Skeletal muscle satellite cell (primary cell): ENCODE results near the gene SH2D7. TPM values are rescaled to one million over a fixed set of nuclear protein-coding genes. Genes with fewer than 3 reads are reported as not detected.
"Not testable (repeated sequence)": the region's sequence is repeated elsewhere in the genome, so short reads cannot be mapped to it uniquely, and the experiment has no call there.

Experiments used
- H3K27me3 ChIP-seq: 2 replicates; pipeline ENCODE4 v1.7.0; 2013; ENCODE audit warnings: low read length; ENCODE audit not compliant: control insufficient read depth, insufficient read depth
- H3K36me3 ChIP-seq: 2 replicates; pipeline ENCODE4 v1.7.0; 2013; ENCODE audit warnings: mild to moderate bottlenecking, control low read depth, low read length; ENCODE audit not compliant: insufficient read depth
- H3K4me1 ChIP-seq: 2 replicates; pipeline ENCODE4 v1.7.0; 2013; ENCODE audit warnings: low read length; ENCODE audit not compliant: control insufficient read depth, insufficient read depth
- H3K4me2 ChIP-seq: 2 replicates; pipeline ENCODE4 v1.7.0; 2013; ENCODE audit warnings: mild to moderate bottlenecking, low read length
- H3K4me3 ChIP-seq: 2 replicates; pipeline ENCODE4 v1.7.0; 2013; ENCODE audit warnings: low read length
- H3K9ac ChIP-seq: 2 replicates; pipeline ENCODE4 v1.7.0; 2013; ENCODE audit warnings: mild to moderate bottlenecking, low read depth, low read length, moderate library complexity
- H3K9me3 ChIP-seq: replicated peaks from 2 replicates; pipeline ENCODE4 v1.7.0; 2013; ENCODE audit warnings: mild to moderate bottlenecking, control low read depth, low read length
- small RNA-seq: library from RNA; depleted of rRNA; stranded (forward); fragments of <200 nt; gene quantifications from one replicate; pipeline ENCODE3, GENCODE V24; 2012

SH2D7 gene

GRCh38 chr15:78151075-78151474, 58.7 kb downstream of the SH2D7 start:
- not testable (repeated sequence) for H3K27me3 ChIP-seq, H3K9me3 ChIP-seq, H3K4me2 ChIP-seq, H3K36me3 ChIP-seq, H3K9ac ChIP-seq, H3K4me3 ChIP-seq
- peaks cover 28% of the 10 kb centered on the region for H3K4me1 ChIP-seq

Small RNAs within 50 kb of the gene (small RNA-seq; reads per million reads assigned to genes)
- gene RF00092 = not detected
